OCI-LY1 (cell line): Measurements from ENCODE around the gene XKR7.

ENCODE experiments used
- H2AFZ ChIP-seq: fragments of 200-600 bp; sonication (generic), shearing (Covaris generic); 2 replicates; pipeline ENCODE4 v1.6.0; 2014; ENCODE audit warnings: antibody characterized with exemption, mild to moderate bottlenecking, low read length
- H3F3A ChIP-seq: fragments of 200-600 bp; sonication (generic), shearing (Covaris generic); 2 replicates; pipeline ENCODE4 v1.6.0; 2014; ENCODE audit warnings: mild to moderate bottlenecking, antibody characterized with exemption, low read length, moderate library complexity; ENCODE audit not compliant: insufficient read depth
- H3K27ac ChIP-seq: fragments of 200-600 bp; sonication (generic); 2 replicates; pipeline ENCODE4 v1.5.1; 2014; ENCODE audit warnings: low read length, mixed run types, mild to moderate bottlenecking, low read depth; ENCODE audit not compliant: poor library complexity, severe bottlenecking
- H3K27me3 ChIP-seq: fragments of 200-600 bp; sonication (generic); 2 replicates; pipeline ENCODE4 v1.6.0; 2014; ENCODE audit warnings: antibody characterized with exemption, mild to moderate bottlenecking, low read length, moderate library complexity; ENCODE audit not compliant: insufficient read depth
- H3K36me3 ChIP-seq: fragments of 200-600 bp; sonication (generic); 2 replicates; pipeline ENCODE4 v1.6.1; 2014; ENCODE audit warnings: mild to moderate bottlenecking, antibody characterized with exemption, low read length, moderate library complexity, mixed read lengths; ENCODE audit not compliant: insufficient read depth
- H3K4me1 ChIP-seq: fragments of 200-600 bp; sonication (generic); 2 replicates; pipeline ENCODE4 v1.5.1; 2014; ENCODE audit warnings: mild to moderate bottlenecking, low read length, moderate library complexity; ENCODE audit not compliant: insufficient read depth, severe bottlenecking
- H3K4me2 ChIP-seq: fragments of 200-600 bp; sonication (generic), shearing (Covaris generic); 2 replicates; pipeline ENCODE4 v1.6.1; 2014; ENCODE audit warnings: low read length
- H3K4me3 ChIP-seq: fragments of 200-600 bp; sonication (generic); 2 replicates; pipeline ENCODE4 v1.5.1; 2014; ENCODE audit warnings: low read length, low read depth, mild to moderate bottlenecking, mixed read lengths; ENCODE audit not compliant: poor library complexity, severe bottlenecking
- H3K79me2 ChIP-seq: fragments of 200-600 bp; shearing (Covaris generic); 2 replicates; pipeline ENCODE4 v1.6.1; 2016; ENCODE audit warnings: mixed run types, low read length, mixed read lengths; ENCODE audit not compliant: insufficient read depth
- H3K9ac ChIP-seq: fragments of 200-600 bp; sonication (generic), shearing (Covaris generic); 2 replicates; pipeline ENCODE4 v1.6.1; 2014; ENCODE audit warnings: mild to moderate bottlenecking, low read length, mixed read lengths
- H3K9me2 ChIP-seq: fragments of 200-600 bp; sonication (generic), shearing (Covaris generic); 2 replicates; pipeline ENCODE4 v1.6.1; 2014; ENCODE audit warnings: low read depth, mild to moderate bottlenecking, low read length, mixed read lengths
- H3K9me3 ChIP-seq: fragments of 200-600 bp; shearing (Covaris generic); 2 replicates; pipeline ENCODE4 v1.6.1; 2014; ENCODE audit warnings: low read length, mixed read lengths
- H4K20me1 ChIP-seq: fragments of 200-600 bp; sonication (generic), shearing (Covaris generic); 2 replicates; pipeline ENCODE4 v1.6.0; 2016; ENCODE audit warnings: mild to moderate bottlenecking, low read length; ENCODE audit not compliant: insufficient read depth
- EZH2 ChIP-seq: fragments of 200-600 bp; sonication (generic), shearing (Covaris generic); IDR thresholded peaks from 2 replicates; pipeline ENCODE4 v1.8.0; 2017; ENCODE audit warnings: borderline replicate concordance, mixed run types, mild to moderate bottlenecking, antibody characterized with exemption, low read length, moderate library complexity, mixed read lengths
- TF ChIP-seq, protein P1 (sequence below): fragments of 200-600 bp; sonication (generic), shearing (Covaris generic); IDR thresholded peaks from 2 replicates; pipeline ENCODE4 v1.5.1; 2017; ENCODE audit warnings: mild to moderate bottlenecking, antibody characterized with exemption, low read length, moderate library complexity, mixed read lengths

XKR7 gene

GRCh38 chr20:31998246-31998645 lies 30.3 kb downstream of the XKR7 start:
- H3K4me1 ChIP-seq, result no peaks in the 10 kb centered on the region
- no peak overlapping the region for H2AFZ ChIP-seq
- no peaks in the 10 kb centered on the region for H3K9me2 ChIP-seq
- H3K27me3 ChIP-seq, result no peaks in the 10 kb centered on the region; the same call in 1 of the 2 replicates
- H3F3A ChIP-seq, result no peaks in the 10 kb centered on the region
- no peaks in the 10 kb centered on the region for H3K9me3 ChIP-seq
- no peaks in the 10 kb centered on the region for H4K20me1 ChIP-seq
- H3K27ac ChIP-seq, result no peak overlapping the region
- no peak for TF ChIP-seq EZH2
- TF ChIP-seq, protein P1, sequence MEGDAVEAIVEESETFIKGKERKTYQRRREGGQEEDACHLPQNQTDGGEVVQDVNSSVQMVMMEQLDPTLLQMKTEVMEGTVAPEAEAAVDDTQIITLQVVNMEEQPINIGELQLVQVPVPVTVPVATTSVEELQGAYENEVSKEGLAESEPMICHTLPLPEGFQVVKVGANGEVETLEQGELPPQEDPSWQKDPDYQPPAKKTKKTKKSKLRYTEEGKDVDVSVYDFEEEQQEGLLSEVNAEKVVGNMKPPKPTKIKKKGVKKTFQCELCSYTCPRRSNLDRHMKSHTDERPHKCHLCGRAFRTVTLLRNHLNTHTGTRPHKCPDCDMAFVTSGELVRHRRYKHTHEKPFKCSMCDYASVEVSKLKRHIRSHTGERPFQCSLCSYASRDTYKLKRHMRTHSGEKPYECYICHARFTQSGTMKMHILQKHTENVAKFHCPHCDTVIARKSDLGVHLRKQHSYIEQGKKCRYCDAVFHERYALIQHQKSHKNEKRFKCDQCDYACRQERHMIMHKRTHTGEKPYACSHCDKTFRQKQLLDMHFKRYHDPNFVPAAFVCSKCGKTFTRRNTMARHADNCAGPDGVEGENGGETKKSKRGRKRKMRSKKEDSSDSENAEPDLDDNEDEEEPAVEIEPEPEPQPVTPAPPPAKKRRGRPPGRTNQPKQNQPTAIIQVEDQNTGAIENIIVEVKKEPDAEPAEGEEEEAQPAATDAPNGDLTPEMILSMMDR, result no peak
- H3K9ac ChIP-seq, result no peak overlapping the region
- H3K36me3 ChIP-seq, result no peaks in the 10 kb centered on the region
- H3K4me2 ChIP-seq, result no peak overlapping the region
- no peaks in the 10 kb centered on the region for H3K79me2 ChIP-seq
- H3K4me3 ChIP-seq, result no peak overlapping the region

DNA sequence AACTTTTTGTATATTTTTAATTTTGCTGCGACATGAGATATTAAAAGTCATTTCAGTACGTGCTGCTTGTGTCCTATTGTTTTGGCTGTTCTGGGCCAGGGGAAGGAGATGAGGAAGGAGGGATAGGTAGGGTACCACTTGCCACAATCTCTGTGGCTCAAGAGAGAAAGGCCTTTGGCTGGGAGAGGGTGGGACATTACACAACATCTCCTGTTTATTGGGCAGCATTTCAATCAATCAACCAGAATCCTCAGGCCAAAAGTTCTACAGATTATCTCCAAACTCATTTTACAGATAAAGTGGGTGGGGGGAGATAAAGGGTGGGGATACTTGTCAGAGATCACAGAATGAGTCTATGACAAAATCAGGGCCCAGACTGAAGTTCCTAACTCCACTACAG lies 35.4 kb downstream of the XKR7 start:
- no peaks in the 10 kb centered on the region for H3K79me2 ChIP-seq
- no peaks in the 10 kb centered on the region for H3K9me2 ChIP-seq
- no peaks in the 10 kb centered on the region for H3K9me3 ChIP-seq
- no peak overlapping the region for H3K4me2 ChIP-seq
- H3K27me3 ChIP-seq, result no peaks in the 10 kb centered on the region
- H3K36me3 ChIP-seq, result no peaks in the 10 kb centered on the region
- H3K4me3 ChIP-seq, result no peak overlapping the region
- no peak for TF ChIP-seq EZH2
- TF ChIP-seq, protein P1, result no peak
- H3K27ac ChIP-seq, result no peak overlapping the region
- H3K9ac ChIP-seq, result no peak overlapping the region
- H3K4me1 ChIP-seq, result no peaks in the 10 kb centered on the region
- no peaks in the 10 kb centered on the region for H4K20me1 ChIP-seq
- H2AFZ ChIP-seq, result no peak overlapping the region
- no peaks in the 10 kb centered on the region for H3F3A ChIP-seq

- Histone ChIP-seq H3K27me3 (no peaks in the 10 kb centered on the region), H3K9ac (no peak overlapping the region), H3K36me3 (no peaks in the 10 kb centered on the region), H3K9me3 (no peaks in the 10 kb centered on the region), H3K9me2 (no peaks in the 10 kb centered on the region), H2AFZ (no peak overlapping the region), H3K4me1 (no peaks in the 10 kb centered on the region), H4K20me1 (no peaks in the 10 kb centered on the region), H3K4me2 (no peak overlapping the region), H3K27ac (no peak overlapping the region), H3K79me2 (no peaks in the 10 kb centered on the region), H3F3A (no peaks in the 10 kb centered on the region), H3K4me3 (no peak overlapping the region)
- TF ChIP-seq, protein P1, result no peak
- no peak for TF ChIP-seq EZH2
Observed at GRCh38 chr20:32004963-32005362, 37.0 kb downstream of the XKR7 start.
